ENCODE measurements around the gene ACOT11. TPM values are rescaled to one million over a fixed set of nuclear protein-coding genes. Genes with fewer than 3 reads are reported as not detected.

Gene ACOT11
- total and polyA plus RNA-seq, 3 donors from 2014 or later: 4.9 to 33.8 (median 19.1) TPM

DNA sequence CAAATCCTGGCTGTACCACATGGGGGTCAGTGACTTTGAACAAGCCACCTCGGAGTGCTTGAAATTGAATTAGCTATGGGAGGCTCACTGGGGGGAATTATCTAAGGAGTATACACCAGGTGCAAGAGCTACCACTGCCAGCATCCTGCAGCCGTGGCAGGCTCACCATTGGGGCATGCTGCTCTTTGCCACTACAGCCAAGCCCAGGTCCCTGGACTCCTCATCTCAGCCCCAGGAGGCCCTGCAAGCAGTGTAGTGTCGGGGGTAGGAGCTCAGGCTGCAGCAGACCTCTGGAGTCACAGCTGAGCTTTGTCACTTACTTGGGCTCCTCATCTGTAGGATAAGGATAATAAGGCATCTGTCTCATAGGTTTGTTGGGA, 35.3 kb downstream of the ACOT11 start:
- WGBS, 2 donors: 93% methylated on average over 3 of the region's 3 CpGs
- Histone ChIP-seq H3K27me3 (no peaks in the 10 kb centered on the region), H3K27ac (no peak overlapping the region), H3K36me3 (ENCODE audit: low read depth, missing control alignments) (no peaks in the 10 kb centered on the region), H3K4me1 (peaks cover 21% of the 10 kb centered on the region), H3K4me3 (no peak overlapping the region), H3K9me3 (no peaks in the 10 kb centered on the region)
- no peak for DNase-seq
- intact Hi-C loops (cut with DNase I; ENCODE audit: low total_unique reads): no loop called here
- no peak for TF ChIP-seq POLR2A (IDR thresholded peaks at IDR 0.05)
- TF ChIP-seq, protein P1, sequence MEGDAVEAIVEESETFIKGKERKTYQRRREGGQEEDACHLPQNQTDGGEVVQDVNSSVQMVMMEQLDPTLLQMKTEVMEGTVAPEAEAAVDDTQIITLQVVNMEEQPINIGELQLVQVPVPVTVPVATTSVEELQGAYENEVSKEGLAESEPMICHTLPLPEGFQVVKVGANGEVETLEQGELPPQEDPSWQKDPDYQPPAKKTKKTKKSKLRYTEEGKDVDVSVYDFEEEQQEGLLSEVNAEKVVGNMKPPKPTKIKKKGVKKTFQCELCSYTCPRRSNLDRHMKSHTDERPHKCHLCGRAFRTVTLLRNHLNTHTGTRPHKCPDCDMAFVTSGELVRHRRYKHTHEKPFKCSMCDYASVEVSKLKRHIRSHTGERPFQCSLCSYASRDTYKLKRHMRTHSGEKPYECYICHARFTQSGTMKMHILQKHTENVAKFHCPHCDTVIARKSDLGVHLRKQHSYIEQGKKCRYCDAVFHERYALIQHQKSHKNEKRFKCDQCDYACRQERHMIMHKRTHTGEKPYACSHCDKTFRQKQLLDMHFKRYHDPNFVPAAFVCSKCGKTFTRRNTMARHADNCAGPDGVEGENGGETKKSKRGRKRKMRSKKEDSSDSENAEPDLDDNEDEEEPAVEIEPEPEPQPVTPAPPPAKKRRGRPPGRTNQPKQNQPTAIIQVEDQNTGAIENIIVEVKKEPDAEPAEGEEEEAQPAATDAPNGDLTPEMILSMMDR (IDR thresholded peaks at IDR 0.05): no peak

DNA sequence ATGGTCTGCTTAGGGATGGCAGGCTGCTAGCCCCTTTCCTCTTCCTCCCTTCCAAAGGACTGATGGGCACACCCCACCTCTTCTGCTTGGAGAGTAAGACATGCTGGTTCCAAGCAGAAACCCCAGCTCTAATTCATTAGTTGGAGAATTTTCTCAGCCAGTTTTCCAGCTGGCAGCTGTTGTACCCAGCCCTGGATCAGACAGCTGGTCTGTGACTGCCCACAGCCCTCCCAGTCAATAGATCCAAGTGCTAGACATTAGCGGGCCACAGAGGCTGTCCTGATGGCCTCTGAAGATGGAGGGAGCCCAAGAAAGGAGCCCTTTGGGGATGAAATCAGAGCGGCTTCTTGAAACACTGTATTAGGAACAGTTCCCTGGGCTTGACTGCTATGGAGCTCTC, 35.8 kb downstream of the ACOT11 start:
- intact Hi-C loops (cut with DNase I; ENCODE audit: low total_unique reads): no loop called here
- DNase-seq: no peak
- TF ChIP-seq POLR2A (IDR thresholded peaks at IDR 0.05): no peak
- H3K36me3 ChIP-seq (ENCODE audit: low read depth, missing control alignments): no peaks in the 10 kb centered on the region
- H3K27ac ChIP-seq: no peak overlapping the region
- 95 to 100% methylated on average over 2 of the region's 2 CpGs for WGBS, 2 donors
- peaks cover 21% of the 10 kb centered on the region for H3K4me1 ChIP-seq
- H3K4me3 ChIP-seq: no peak overlapping the region
- no peaks in the 10 kb centered on the region for H3K27me3 ChIP-seq
- no peaks in the 10 kb centered on the region for H3K9me3 ChIP-seq

DNA sequence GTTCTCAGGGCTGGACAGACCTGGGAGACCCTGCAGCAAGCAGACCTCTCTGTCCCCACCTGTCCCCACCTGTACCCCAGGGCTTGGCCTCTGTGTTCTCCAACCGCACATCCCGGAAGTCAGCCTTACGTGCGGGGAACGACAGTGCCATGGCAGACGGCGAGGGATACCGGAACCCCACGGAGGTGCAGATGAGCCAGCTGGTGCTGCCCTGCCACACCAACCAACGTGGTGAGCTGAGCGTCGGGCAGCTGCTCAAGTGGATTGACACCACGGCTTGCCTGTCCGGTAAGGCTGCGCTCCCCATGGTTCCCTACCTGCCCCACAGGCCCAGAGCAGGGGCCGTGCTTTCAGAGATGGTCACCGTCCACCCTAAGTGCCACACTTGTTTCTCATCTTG, 36.5 kb downstream of the ACOT11 start:
- H3K4me1 ChIP-seq: peaks cover 15% of the 10 kb centered on the region
- no peaks in the 10 kb centered on the region for H3K9me3 ChIP-seq
- intact Hi-C loops (cut with DNase I; ENCODE audit: low total_unique reads): no loop called here
- H3K4me3 ChIP-seq: no peak overlapping the region
- no peak overlapping the region for H3K27ac ChIP-seq
- TF ChIP-seq, protein P1 (IDR thresholded peaks at IDR 0.05): no peak
- TF ChIP-seq POLR2A (IDR thresholded peaks at IDR 0.05): no peak
- 95 to 97% methylated on average over 10 to 17 of the region's 17 CpGs for WGBS, 2 donors
- no peak for DNase-seq
- H3K36me3 ChIP-seq (ENCODE audit: low read depth, missing control alignments): no peaks in the 10 kb centered on the region
- H3K27me3 ChIP-seq: no peaks in the 10 kb centered on the region

DNA sequence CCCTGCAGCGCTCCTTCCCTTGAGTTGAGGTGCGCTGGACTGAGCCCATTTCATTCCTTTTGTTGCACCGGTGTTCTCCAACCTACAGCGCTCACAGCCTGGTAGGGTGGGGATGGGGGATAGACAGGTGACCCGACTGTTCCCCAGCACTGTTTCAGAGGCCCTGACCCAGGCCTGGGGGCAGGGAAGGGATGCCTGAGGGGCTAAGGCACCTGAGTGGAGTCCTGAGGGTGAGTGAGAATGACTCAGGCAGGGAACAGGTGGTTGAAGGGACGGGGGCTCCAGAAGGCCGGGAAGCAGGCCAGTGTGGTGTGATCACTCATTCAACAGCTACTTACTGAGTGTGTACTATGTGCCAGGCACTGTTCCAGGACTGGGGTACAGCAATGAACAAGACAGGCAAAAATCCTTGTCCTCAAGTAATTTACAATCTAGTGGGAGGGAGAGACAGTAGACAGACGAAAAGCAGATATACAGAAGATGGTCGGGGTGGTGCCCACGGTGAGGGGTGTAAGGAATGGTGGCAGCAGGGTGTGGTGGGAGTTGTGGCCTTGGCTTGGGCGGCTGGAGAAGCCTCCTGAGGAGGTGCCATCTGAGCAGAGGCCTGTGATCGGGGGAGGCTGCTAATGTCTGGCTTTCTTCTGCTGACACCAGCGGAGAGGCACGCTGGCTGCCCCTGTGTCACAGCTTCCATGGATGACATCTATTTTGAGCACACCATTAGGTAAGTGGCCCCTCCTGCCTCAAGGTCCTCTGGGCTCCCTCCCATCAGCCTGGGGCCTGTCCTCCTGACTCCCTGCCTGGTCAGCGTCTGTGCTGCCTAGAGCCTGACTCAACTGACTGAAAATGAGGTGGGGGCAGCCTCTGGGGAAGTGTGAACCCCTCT, 37.4 kb downstream of the ACOT11 start:
- no peak overlapping the region for H3K27ac ChIP-seq
- H3K27me3 ChIP-seq: no peaks in the 10 kb centered on the region
- DNase-seq: no peak
- intact Hi-C loops (cut with DNase I; ENCODE audit: low total_unique reads): no loop called here
- WGBS, 2 donors: 85 to 90% methylated on average over 12 to 15 of the region's 15 CpGs
- no peaks in the 10 kb centered on the region for H3K36me3 ChIP-seq (ENCODE audit: low read depth, missing control alignments)
- H3K4me1 ChIP-seq: peaks cover 12% of the 10 kb centered on the region
- H3K9me3 ChIP-seq: no peaks in the 10 kb centered on the region
- H3K4me3 ChIP-seq: no peak overlapping the region
- TF ChIP-seq, protein P1 (IDR thresholded peaks at IDR 0.05): no peak
- TF ChIP-seq POLR2A (IDR thresholded peaks at IDR 0.05): no peak

DNA sequence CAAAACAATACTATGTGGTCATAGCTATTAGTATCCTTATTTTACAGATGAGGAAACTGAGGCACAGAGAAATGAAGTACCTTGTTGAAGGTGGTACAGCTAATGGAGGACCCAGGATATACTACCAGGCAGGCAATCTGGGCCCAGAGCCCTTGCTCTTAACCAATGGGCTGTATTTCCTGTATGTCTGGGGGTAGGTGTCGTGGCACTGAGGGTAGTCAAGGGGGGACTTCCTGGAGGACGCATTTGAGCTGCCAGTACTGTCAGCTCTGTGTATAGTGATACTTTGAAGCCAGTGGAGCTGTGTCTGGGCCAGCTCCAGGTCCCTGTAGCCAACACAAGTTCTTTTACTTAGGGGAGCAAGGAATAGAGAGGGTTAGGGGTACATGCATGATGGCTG, 40.3 kb downstream of the ACOT11 start:
- no peak for DNase-seq
- Histone ChIP-seq H3K27ac (no peak overlapping the region), H3K27me3 (no peaks in the 10 kb centered on the region), H3K36me3 (ENCODE audit: low read depth, missing control alignments) (no peaks in the 10 kb centered on the region), H3K9me3 (no peaks in the 10 kb centered on the region), H3K4me3 (no peak overlapping the region), H3K4me1 (no peaks in the 10 kb centered on the region)
- intact Hi-C loops (cut with DNase I; ENCODE audit: low total_unique reads): no loop called here
- TF ChIP-seq, protein P1 (IDR thresholded peaks at IDR 0.05): no peak
- no peak for TF ChIP-seq POLR2A (IDR thresholded peaks at IDR 0.05)
- WGBS, 2 donors: 81 to 83% methylated on average over 2 of the region's 2 CpGs
